GM10248 (cell line): ENCODE results near the gene CPNE4.

ENCODE experiments used
- CTCF ChIA-PET: fragments of 300-600 bp; sonication (Branson Sonifier 250); formaldehyde crosslinking; extraction: SDS; loops from one replicate; lab custom pipeline; 2021; ENCODE audit warnings: antibody characterized with exemption; lab: Yijun Ruan, JAX
- POLR2A ChIA-PET: fragments of 350-650 bp; sonication (Branson Sonifier 250); formaldehyde crosslinking; extraction: SDS; loops from one replicate; lab custom pipeline; 2020; ENCODE audit warnings: antibody characterized with exemption; lab: Yijun Ruan, JAX
- DNase-seq: peaks from one replicate; pipeline ENCODE4 v3.0.0; 2012; ENCODE audit errors: extremely low spot score
- TF ChIP-seq, protein P1 (sequence below): IDR thresholded peaks from 2 replicates; pipeline ENCODE4 v1.5.1; 2012; ENCODE audit warnings: mild to moderate bottlenecking, low read depth; ENCODE audit errors: extremely low read depth, missing control alignments, control extremely low read depth

Gene CPNE4

DNA sequence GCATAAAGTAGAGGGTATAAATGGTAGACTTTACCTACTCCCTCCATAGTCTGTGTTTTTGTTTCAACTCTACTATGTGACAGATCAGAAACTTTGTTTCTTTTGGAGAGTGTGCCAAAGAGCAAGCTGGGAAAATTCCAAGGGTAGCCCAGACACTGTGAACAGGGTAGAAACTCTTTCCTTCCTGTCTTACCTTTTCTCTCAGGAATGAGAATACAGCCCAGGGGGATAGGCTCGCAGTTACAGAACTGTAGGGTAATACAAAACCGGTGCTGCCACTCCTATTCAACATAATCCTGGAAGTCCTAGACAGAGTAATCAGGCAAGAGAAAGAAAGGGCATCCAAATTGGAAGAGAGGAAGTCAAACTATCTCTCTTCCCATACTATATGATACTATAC, 256.3 kb downstream of the CPNE4 start:
- ChIA-PET POLR2A (no interaction called here), CTCF (interaction anchor here (2.0 kb wide), 1 partner anchor 17 kb away, joined by 9 read pairs; no protein-coding TSS in a partner anchor)
- no peak for DNase-seq
- TF ChIP-seq, protein P1, sequence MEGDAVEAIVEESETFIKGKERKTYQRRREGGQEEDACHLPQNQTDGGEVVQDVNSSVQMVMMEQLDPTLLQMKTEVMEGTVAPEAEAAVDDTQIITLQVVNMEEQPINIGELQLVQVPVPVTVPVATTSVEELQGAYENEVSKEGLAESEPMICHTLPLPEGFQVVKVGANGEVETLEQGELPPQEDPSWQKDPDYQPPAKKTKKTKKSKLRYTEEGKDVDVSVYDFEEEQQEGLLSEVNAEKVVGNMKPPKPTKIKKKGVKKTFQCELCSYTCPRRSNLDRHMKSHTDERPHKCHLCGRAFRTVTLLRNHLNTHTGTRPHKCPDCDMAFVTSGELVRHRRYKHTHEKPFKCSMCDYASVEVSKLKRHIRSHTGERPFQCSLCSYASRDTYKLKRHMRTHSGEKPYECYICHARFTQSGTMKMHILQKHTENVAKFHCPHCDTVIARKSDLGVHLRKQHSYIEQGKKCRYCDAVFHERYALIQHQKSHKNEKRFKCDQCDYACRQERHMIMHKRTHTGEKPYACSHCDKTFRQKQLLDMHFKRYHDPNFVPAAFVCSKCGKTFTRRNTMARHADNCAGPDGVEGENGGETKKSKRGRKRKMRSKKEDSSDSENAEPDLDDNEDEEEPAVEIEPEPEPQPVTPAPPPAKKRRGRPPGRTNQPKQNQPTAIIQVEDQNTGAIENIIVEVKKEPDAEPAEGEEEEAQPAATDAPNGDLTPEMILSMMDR: no peak

DNA sequence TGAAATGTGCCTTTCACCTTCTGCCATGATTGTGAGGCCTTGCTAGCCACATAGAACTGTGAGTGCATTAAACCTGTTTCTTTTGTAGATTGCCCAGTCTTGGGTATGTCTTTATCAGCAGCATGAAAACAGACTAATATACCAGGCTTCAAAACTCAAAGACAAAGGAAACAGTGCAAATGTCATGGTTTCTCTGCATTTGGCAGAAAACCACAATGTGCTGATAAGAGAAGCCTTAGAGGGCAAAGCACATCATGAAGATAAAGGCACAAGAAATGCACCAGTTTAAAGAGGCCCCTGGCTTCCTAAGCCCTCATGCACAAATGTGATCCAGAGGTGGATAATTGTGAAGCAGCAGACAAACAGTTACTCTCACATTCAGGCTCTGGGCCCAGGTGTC, 259.2 kb downstream of the CPNE4 start:
- ChIA-PET POLR2A (no interaction called here), CTCF (no interaction called here)
- TF ChIP-seq, protein P1: no peak
- DNase-seq: no peak

DNA sequence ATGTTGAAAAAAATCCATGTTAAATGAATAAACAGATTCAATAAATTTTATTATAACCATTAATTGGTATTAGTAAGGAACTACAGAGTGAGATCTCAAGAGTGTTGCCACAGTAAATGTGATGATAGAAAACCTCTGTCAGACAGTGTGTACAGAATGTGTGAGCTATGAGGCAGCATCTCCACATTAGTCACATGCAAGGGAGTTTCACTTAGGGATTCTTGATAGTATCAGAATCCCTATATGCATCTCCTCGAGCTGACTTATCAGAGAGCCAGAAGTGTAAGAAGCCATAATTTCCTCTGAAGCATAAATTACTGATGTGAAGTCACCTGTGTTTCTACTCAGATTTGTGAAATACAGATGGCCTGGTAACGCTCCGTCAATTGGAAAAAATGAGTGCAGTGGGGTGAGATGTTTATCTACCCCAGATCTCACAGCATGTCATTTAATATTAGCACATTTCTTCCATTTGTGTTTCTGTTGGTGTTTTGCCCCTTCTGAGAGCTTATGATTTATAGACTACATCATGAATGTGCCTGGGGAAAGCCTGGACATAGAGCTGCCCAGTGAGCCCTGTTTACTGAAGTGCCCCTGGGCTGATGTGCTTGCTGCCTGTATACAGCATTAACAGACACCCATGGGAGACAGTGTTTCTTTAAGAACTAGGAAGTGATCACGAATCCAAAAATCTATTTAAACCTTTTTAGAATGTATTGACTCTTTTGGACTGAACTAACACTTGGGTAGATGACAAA, 262.4 kb downstream of the CPNE4 start:
- DNase-seq: no peak
- POLR2A ChIA-PET: no interaction called here
- CTCF ChIA-PET: interaction anchor here (1.1 kb wide), 1 partner anchor 9 kb away, joined by 3 read pairs; no protein-coding TSS in a partner anchor
- TF ChIP-seq, protein P1: no peak

DNA sequence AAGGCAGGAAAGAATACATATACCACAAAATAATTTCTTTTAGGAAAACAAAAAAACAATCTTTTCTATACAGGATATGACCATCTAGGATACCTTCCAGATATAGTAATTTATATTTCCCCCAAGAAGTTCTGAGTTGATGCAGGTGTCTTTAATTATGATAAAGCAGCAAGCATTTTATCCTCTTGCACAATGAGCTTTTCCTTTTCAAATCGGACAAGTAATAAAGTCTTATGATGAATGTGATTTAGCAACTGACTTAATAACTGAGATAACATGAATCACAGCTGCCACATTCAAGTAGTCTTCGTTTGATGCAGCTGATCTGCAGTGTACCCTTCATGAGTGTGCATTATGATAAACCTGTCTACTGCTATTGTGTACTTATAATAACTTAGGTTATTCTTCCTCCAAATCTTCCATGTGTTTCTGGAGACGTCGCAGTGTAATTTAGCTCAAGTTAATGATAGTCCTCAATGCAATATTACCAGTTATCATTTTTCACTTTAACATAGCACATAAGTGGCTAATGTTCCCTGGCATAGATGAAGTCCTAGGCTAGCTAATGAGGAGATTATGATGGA, 271.7 kb downstream of the CPNE4 start:
- TF ChIP-seq, protein P1: no peak
- CTCF ChIA-PET: interaction anchor here (1.9 kb wide), 1 partner anchor 32 kb away, joined by 5 read pairs; no protein-coding TSS in a partner anchor
- POLR2A ChIA-PET: no interaction called here
- DNase-seq: no peak

DNA sequence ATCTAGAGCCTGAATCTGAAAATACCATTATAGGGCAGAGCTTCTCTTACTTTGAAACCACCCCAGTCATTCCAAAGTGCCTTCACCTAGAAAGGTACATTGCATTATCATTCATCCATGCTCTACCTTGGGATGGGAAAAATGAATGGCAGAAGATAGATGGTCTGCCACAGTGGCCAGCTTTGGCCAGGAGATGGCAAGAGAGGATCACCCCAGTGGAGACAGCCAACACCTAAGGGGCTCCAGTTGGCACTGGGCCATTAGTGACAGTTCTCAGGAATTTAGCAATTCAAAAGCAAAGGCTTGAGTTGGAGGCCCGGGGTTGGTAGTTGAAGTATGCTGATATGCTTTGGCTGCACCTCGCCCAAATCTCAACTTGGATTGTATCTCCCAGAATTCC, 278.4 kb downstream of the CPNE4 start:
- CTCF ChIA-PET: interaction anchor here (1.4 kb wide), 1 partner anchor 11 kb away, joined by 4 read pairs; no protein-coding TSS in a partner anchor
- DNase-seq: no peak
- POLR2A ChIA-PET: no interaction called here
- TF ChIP-seq, protein P1: no peak

DNA sequence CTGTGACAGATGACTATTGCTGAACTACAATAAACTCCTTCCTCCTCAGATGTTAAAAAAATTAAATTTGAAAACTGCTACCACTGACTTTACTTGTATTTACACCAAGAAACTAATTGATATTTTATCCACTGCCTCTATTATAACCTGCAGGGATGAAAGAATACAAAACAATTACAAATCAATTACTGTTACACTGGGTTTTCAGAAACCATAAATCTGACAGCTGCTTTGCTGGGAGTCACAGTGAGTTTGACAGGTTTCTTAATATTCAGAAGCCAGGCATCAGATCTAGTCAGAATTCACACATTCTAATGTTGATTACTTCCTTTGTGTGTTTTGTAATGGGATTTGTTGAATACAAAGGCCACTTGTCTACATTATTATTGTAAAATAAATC, 279.4 kb downstream of the CPNE4 start:
- CTCF ChIA-PET: interaction anchor here (1.4 kb wide), 1 partner anchor 12 kb away, joined by 4 read pairs; no protein-coding TSS in a partner anchor
- POLR2A ChIA-PET: no interaction called here
- no peak for DNase-seq
- TF ChIP-seq, protein P1: no peak
